K562 (cell line): ENCODE results near the gene ZNF512B. TPM values are rescaled to one million over a fixed set of nuclear protein-coding genes. Genes with fewer than 3 reads are reported as not detected.

Experiments used
- CCNT2 ChIP-seq: IDR thresholded peaks from 2 replicates; pipeline ENCODE4 v1.6.1; 2011; ENCODE audit warnings: borderline replicate concordance, low read depth, mild to moderate bottlenecking, moderate library complexity, mixed read lengths, low read length; ENCODE audit not compliant: insufficient read length; ENCODE audit errors: extremely low read depth
- FOSL1 ChIP-seq: fragments of 200-800 bp; sonication (Bioruptor generic); conservative IDR thresholded peaks from 2 replicates; pipeline ENCODE4 v1.6.1; 2016; ENCODE audit warnings: missing genetic modification characterization, missing compliant biosample characterization
- SRSF9 ChIP-seq: fragments of 200-400 bp; formaldehyde crosslinking; IDR thresholded peaks from 2 replicates; pipeline ENCODE4 v1.6.1; 2017; ENCODE audit warnings: low read depth, low read length, borderline replicate concordance
- ZBTB40 ChIP-seq, 2 experiments: fragments of 450-650 bp in 1 of 2; sonication (generic) in 1 of 2; formaldehyde crosslinking in 1 of 2; IDR thresholded peaks; 2 replicates each; pipeline versions ENCODE4 v1.7.1 to v1.9.0; 2016 to 2022; ENCODE audit warnings: inconsistent platforms in 1 of 2, mild to moderate bottlenecking in 1 of 2, missing genetic modification reagents in 1 of 2
- ZNF253 ChIP-seq: fragments of 250-450 bp; sonication (Bioruptor Pico); conservative IDR thresholded peaks from 2 replicates; pipeline ENCODE4 v1.6.1; 2021; ENCODE audit warnings: mild to moderate bottlenecking
- ZNF436 ChIP-seq: fragments of 250-450, 450-650 bp; sonication (Bioruptor Pico); formaldehyde crosslinking; IDR thresholded peaks from 2 replicates; pipeline ENCODE4 v1.7.0; 2020; ENCODE audit warnings: mild to moderate bottlenecking
- ZNF586 ChIP-seq: fragments of 450-650 bp; formaldehyde crosslinking; conservative IDR thresholded peaks from 2 replicates; pipeline ENCODE4 v1.4.0; 2020; ENCODE audit warnings: mild to moderate bottlenecking, moderate library complexity
- ZZZ3 ChIP-seq: fragments of 450-650 bp; IDR thresholded peaks from 2 replicates; pipeline ENCODE4 v1.6.1; 2016; ENCODE audit warnings: antibody characterized with exemption, mild to moderate bottlenecking, moderate library complexity
- polyA plus RNA-seq, 8 experiments: library from polyadenylated mRNA; depleted of rRNA in 4 of 8; stranded (reverse) in 5 of 8; unstranded in 3 of 8; fragments of >200 nt; fragmentation: Nextera tagmentation in 2 of 8; fragmentation: Illumina TruSeq in 1 of 8; extraction: Ambion mirVana in 2 of 8; extraction: Trizol in 1 of 8; gene quantifications; 2 replicates each; pipeline versions ENCODE4 v1.2.1 to v1.2.3, GENCODE V29; 2011 to 2014; ENCODE audit warnings: inconsistent platforms in 1 of 8, missing spikeins in 1 of 8
- total RNA-seq, 7 experiments: library from RNA; depleted of rRNA in 6 of 7; stranded (reverse); fragments of >200 nt in 6 of 7; fragmentation: Illumina TruSeq in 2 of 7; extraction: Trizol in 2 of 7; gene quantifications; 2 replicates each; pipeline versions ENCODE4 v1.2.1 to v1.2.3, GENCODE V29; 2011 to 2021; ENCODE audit warnings: low replicate concordance in 1 of 7
- TF ChIP-seq, protein P1 (sequence below): sonication (generic); formaldehyde crosslinking; IDR thresholded peaks from 2 replicates; pipeline ENCODE4 v1.4.0; 2020; ENCODE audit warnings: mild to moderate bottlenecking, missing genetic modification reagents
- TF ChIP-seq, protein P2 (sequence below): sonication (generic); formaldehyde crosslinking; IDR thresholded peaks from 2 replicates; pipeline ENCODE4 v1.8.1; 2023; ENCODE audit warnings: mild to moderate bottlenecking, missing genetic modification reagents
- TF ChIP-seq, protein P3 (sequence below), 2 experiments: fragments of 450-650 bp in 1 of 2; sonication (generic) in 1 of 2; formaldehyde crosslinking; conservative IDR thresholded peaks; 2 replicates each; pipeline versions ENCODE4 v1.4.0 to v1.8.1; 2020 to 2022; ENCODE audit warnings: mild to moderate bottlenecking in 1 of 2, missing genetic modification reagents in 1 of 2

Gene ZNF512B
- total and polyA plus RNA-seq, 9 of the 15 experiments (the other 6 are each of a cell fraction or from before 2014, with no cell fraction given), result 0.01 to 27.8 (median 8.2) TPM

GRCh38 chr20:63980806-63981728 is 11.3 kb upstream of the ZNF512B start, which contains the start of gene PRPF6 (continued):
- peak; percentile 99 for TF ChIP-seq ZBTB40 (IDR thresholded peaks at IDR 0.05)
- no peak for TF ChIP-seq ZBTB40 (CRISPR knock-in tag; IDR thresholded peaks at IDR 0.05)
- TF ChIP-seq ZZZ3, result no peak; the same call in 1 of the 2 replicates
- no peak for TF ChIP-seq SRSF9
- peak; percentile 63 for TF ChIP-seq CCNT2
- no peak for TF ChIP-seq ZNF436 (CRISPR knock-in tag)
- peak; percentile 54 for TF ChIP-seq FOSL1 (tag)
- TF ChIP-seq ZNF253 (CRISPR knock-in tag), result no peak
- TF ChIP-seq, protein P1, sequence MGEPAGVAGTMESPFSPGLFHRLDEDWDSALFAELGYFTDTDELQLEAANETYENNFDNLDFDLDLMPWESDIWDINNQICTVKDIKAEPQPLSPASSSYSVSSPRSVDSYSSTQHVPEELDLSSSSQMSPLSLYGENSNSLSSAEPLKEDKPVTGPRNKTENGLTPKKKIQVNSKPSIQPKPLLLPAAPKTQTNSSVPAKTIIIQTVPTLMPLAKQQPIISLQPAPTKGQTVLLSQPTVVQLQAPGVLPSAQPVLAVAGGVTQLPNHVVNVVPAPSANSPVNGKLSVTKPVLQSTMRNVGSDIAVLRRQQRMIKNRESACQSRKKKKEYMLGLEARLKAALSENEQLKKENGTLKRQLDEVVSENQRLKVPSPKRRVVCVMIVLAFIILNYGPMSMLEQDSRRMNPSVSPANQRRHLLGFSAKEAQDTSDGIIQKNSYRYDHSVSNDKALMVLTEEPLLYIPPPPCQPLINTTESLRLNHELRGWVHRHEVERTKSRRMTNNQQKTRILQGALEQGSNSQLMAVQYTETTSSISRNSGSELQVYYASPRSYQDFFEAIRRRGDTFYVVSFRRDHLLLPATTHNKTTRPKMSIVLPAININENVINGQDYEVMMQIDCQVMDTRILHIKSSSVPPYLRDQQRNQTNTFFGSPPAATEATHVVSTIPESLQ (CRISPR knock-in tag), result no peak; the same call in 1 of the 2 replicates
- TF ChIP-seq, protein P2, sequence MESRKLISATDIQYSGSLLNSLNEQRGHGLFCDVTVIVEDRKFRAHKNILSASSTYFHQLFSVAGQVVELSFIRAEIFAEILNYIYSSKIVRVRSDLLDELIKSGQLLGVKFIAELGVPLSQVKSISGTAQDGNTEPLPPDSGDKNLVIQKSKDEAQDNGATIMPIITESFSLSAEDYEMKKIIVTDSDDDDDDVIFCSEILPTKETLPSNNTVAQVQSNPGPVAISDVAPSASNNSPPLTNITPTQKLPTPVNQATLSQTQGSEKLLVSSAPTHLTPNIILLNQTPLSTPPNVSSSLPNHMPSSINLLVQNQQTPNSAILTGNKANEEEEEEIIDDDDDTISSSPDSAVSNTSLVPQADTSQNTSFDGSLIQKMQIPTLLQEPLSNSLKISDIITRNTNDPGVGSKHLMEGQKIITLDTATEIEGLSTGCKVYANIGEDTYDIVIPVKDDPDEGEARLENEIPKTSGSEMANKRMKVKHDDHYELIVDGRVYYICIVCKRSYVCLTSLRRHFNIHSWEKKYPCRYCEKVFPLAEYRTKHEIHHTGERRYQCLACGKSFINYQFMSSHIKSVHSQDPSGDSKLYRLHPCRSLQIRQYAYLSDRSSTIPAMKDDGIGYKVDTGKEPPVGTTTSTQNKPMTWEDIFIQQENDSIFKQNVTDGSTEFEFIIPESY, result peak; percentile 81
- TF ChIP-seq ZNF586 (CRISPR knock-in tag), result no peak
- TF ChIP-seq, protein P3, sequence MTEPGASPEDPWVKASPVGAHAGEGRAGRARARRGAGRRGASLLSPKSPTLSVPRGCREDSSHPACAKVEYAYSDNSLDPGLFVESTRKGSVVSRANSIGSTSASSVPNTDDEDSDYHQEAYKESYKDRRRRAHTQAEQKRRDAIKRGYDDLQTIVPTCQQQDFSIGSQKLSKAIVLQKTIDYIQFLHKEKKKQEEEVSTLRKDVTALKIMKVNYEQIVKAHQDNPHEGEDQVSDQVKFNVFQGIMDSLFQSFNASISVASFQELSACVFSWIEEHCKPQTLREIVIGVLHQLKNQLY (CRISPR knock-in tag; conservative IDR thresholded peaks at IDR 0.05), result no peak
